ENCODE results near the gene NFKBIL1.

DNA sequence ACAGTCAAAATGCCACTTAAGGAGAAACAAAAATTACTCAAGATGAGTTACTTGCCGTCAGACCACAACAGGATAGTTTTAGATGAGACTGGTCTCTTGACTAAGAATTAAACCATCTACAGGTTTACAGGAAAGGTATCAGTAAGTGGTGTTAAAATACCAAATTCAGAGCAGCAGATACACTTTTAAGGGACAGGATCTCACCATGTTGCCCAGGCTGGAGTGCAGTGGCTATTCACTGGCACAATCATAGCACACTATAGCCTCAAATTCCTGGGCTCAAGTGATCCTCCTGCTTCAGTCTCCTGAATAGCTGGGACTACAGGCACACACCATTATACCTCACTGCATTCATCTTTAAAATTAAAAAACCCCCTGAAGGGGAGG, 14.0 kb upstream of the NFKBIL1 start:
- TF ChIP-seq ZNF274 (IDR thresholded peaks at IDR 0.05; ENCODE audit: low read depth, low read length) (no peak), YY1 (IDR thresholded peaks at IDR 0.05; ENCODE audit: insufficient read depth, insufficient read length) (no peak), SUZ12 (IDR thresholded peaks at IDR 0.05; ENCODE audit: extremely low read depth, insufficient read depth, insufficient read length) (no peak)
